WTC11 (cell line): Measurements from ENCODE around the gene RILP. TPM values are rescaled to one million over a fixed set of nuclear protein-coding genes. Genes with fewer than 3 reads are reported as not detected.
"Not testable (repeated sequence)": the region's sequence is repeated elsewhere in the genome, so short reads cannot be mapped to it uniquely, and the experiment has no call there.

Experiments used
- ATAC-seq: fragments of 200-7000 bp; cut with Tn5 transposase; 2 replicates; pipeline ENCODE4 v1.10.0; 2021; ENCODE audit warnings: mild to moderate bottlenecking, moderate library complexity
- CTCF ChIA-PET: fragments of 300-600 bp; sonication (Branson Sonifier 250); formaldehyde crosslinking; loops from one replicate; lab custom pipeline; 2021; ENCODE audit warnings: antibody characterized with exemption; lab: Charles Lee
- POLR2A ChIA-PET: fragments of 350-600 bp; sonication (Branson Sonifier 250); formaldehyde crosslinking; loops from one replicate; lab custom pipeline; 2021; ENCODE audit warnings: antibody characterized with exemption; lab: Charles Lee
- DNase-seq: peaks from one replicate; pipeline ENCODE4 v3.0.0; 2021; ENCODE audit warnings: low spot score
- H3K27ac Mint-ChIP-seq: 2 replicates; pipeline ENCODE4 v1.8.0; 2021; ENCODE audit warnings: mixed read lengths
- H3K27me3 Mint-ChIP-seq: 2 replicates; pipeline ENCODE4 v1.8.0; 2021; ENCODE audit warnings: low read depth, mild to moderate bottlenecking, moderate library complexity, mixed read lengths
- H3K36me3 Mint-ChIP-seq: 2 replicates; pipeline ENCODE4 v1.8.0; 2021; ENCODE audit warnings: mixed read lengths
- H3K4me1 Mint-ChIP-seq: 2 replicates; pipeline ENCODE4 v1.8.0; 2022; ENCODE audit warnings: mixed read lengths
- H3K4me3 Mint-ChIP-seq: 2 replicates; pipeline ENCODE4 v1.8.0; 2021; ENCODE audit warnings: mild to moderate bottlenecking, moderate library complexity, mixed read lengths
- H3K9me3 Mint-ChIP-seq: 2 replicates; pipeline ENCODE4 v1.8.0; 2021; ENCODE audit warnings: mixed read lengths
- ERG ChIP-seq: fragments of 250-450 bp; sonication (Bioruptor Pico); IDR thresholded peaks from 2 replicates; pipeline ENCODE4 v1.8.0; 2021; ENCODE audit warnings: mild to moderate bottlenecking
- FOXK1 ChIP-seq: sonication (generic); formaldehyde crosslinking; IDR thresholded peaks from 2 replicates; pipeline ENCODE4 v1.8.0; 2022; ENCODE audit warnings: mild to moderate bottlenecking, moderate library complexity, missing genetic modification reagents
- GRHL2 ChIP-seq: fragments of 250-450 bp; sonication (Bioruptor Pico); IDR thresholded peaks from 2 replicates; pipeline ENCODE4 v1.8.0; 2022; ENCODE audit warnings: mild to moderate bottlenecking, moderate library complexity; ENCODE audit not compliant: insufficient replicate concordance, severe bottlenecking
- GTF2I ChIP-seq: fragments of 250-450 bp; sonication (Bioruptor Pico); conservative IDR thresholded peaks from 2 replicates; pipeline ENCODE4 v1.4.0; 2021; ENCODE audit warnings: mild to moderate bottlenecking
- JUN ChIP-seq: sonication (generic); formaldehyde crosslinking; IDR thresholded peaks from 2 replicates; pipeline ENCODE4 v1.8.0; 2023; ENCODE audit warnings: mild to moderate bottlenecking, missing genetic modification reagents
- PREB ChIP-seq: sonication (generic); formaldehyde crosslinking; IDR thresholded peaks from 2 replicates; pipeline ENCODE4 v1.8.1; 2022; ENCODE audit warnings: mild to moderate bottlenecking, missing genetic modification reagents, moderate library complexity, borderline replicate concordance
- RELA ChIP-seq: sonication (generic); formaldehyde crosslinking; IDR thresholded peaks from 2 replicates; pipeline ENCODE4 v1.8.1; 2022; ENCODE audit warnings: missing genetic modification reagents, mild to moderate bottlenecking, borderline replicate concordance
- USF1 ChIP-seq: sonication (generic); formaldehyde crosslinking; IDR thresholded peaks from 2 replicates; pipeline ENCODE4 v1.8.0; 2022; ENCODE audit warnings: mild to moderate bottlenecking, missing genetic modification reagents
- USF2 ChIP-seq: sonication (generic); formaldehyde crosslinking; IDR thresholded peaks from 2 replicates; pipeline ENCODE4 v1.8.1; 2023; ENCODE audit warnings: mild to moderate bottlenecking, missing genetic modification reagents, moderate library complexity
- ZNF121 ChIP-seq: sonication (generic); formaldehyde crosslinking; IDR thresholded peaks from 2 replicates; pipeline ENCODE4 v1.8.0; 2023; ENCODE audit warnings: missing genetic modification reagents
- ZNF263 ChIP-seq: sonication (generic); formaldehyde crosslinking; IDR thresholded peaks from 2 replicates; pipeline ENCODE4 v1.8.1; 2022; ENCODE audit warnings: low read depth, mild to moderate bottlenecking, moderate library complexity, missing genetic modification reagents
- ZNF281 ChIP-seq: sonication (generic); formaldehyde crosslinking; IDR thresholded peaks from 2 replicates; pipeline ENCODE4 v1.8.0; 2023; ENCODE audit warnings: mild to moderate bottlenecking, missing genetic modification reagents
- ZNF416 ChIP-seq: fragments of 250-450 bp; sonication (Bioruptor Pico); IDR thresholded peaks from 2 replicates; pipeline ENCODE4 v1.9.0; 2021; ENCODE audit warnings: mild to moderate bottlenecking, inconsistent platforms
- ZNF425 ChIP-seq: fragments of 250-450 bp; sonication (Bioruptor Pico); conservative IDR thresholded peaks from 2 replicates; pipeline ENCODE4 v1.9.0; 2021; ENCODE audit warnings: mild to moderate bottlenecking
- ZNF671 ChIP-seq: fragments of 250-450 bp; sonication (Bioruptor Pico); IDR thresholded peaks from 2 replicates; pipeline ENCODE4 v1.8.0; 2021; ENCODE audit warnings: mild to moderate bottlenecking
- total RNA-seq: library from RNA; stranded (reverse); gene quantifications from 3 replicates; pipeline ENCODE4 v1.2.3, GENCODE V29; 2021

Gene RILP
- total RNA-seq, 1 experiment from 2014 or later = 11.7 TPM

GRCh38 chr17:1673041-1673785 lies 23.5 kb upstream of the RILP start (continued):
- TF ChIP-seq ZNF281 (CRISPR knock-in tag) (no peak), USF2 (CRISPR knock-in tag) (no peak), ZNF671 (CRISPR knock-in tag) (no peak), PREB (CRISPR knock-in tag) (no peak)

- DNase-seq, H3K4me3 Mint-ChIP-seq, POLR2A ChIA-PET, H3K4me1 Mint-ChIP-seq, H3K9me3 Mint-ChIP-seq, H3K27ac Mint-ChIP-seq, H3K27me3 Mint-ChIP-seq, ATAC-seq: not testable (repeated sequence)
- TF ChIP-seq ZNF121 (CRISPR knock-in tag) = 0 out of 2 replicates have a peak, but pooled peaks have one; percentile 53
- peaks cover 81% of the 10 kb centered on the region for H3K36me3 Mint-ChIP-seq
- CTCF ChIA-PET = interaction anchor here (1.7 kb wide), 1 partner anchor 15 kb away, joined by 7 read pairs; the partner anchor contains the start of gene RILP
These were observed 14.3 kb upstream of the RILP start for GRCh38 chr17:1663934-1664333.

GRCh38 chr17:1661045-1661444 lies 11.4 kb upstream of the RILP start:
- ChIA-PET POLR2A (interaction anchor here (1.2 kb wide), 1 partner anchor 12 kb away, joined by 6 read pairs; the partner anchor contains the start of gene RILP), CTCF (interaction anchor here (1.5 to 2.0 kb wide), 2 partner anchors 9 to 13 kb away, joined by 6 to 7 read pairs; no protein-coding TSS in a partner anchor)
- peaks cover 6% of the 10 kb centered on the region; the same call in 1 of the 2 replicates for H3K9me3 Mint-ChIP-seq
- ATAC-seq (no peak), DNase-seq (no peak)
- H3K4me3 Mint-ChIP-seq = no peak overlapping the region
- no peak overlapping the region for H3K27ac Mint-ChIP-seq
- no peaks in the 10 kb centered on the region for H3K27me3 Mint-ChIP-seq
- H3K4me1 Mint-ChIP-seq = no peaks in the 10 kb centered on the region
- H3K36me3 Mint-ChIP-seq = peaks cover 88% of the 10 kb centered on the region
- no peak for TF ChIP-seq GTF2I (CRISPR knock-in tag)
- no peak for TF ChIP-seq ZNF425
- no peak for TF ChIP-seq FOXK1 (CRISPR knock-in tag)
- TF ChIP-seq ZNF263 = no peak
- TF ChIP-seq PREB (CRISPR knock-in tag) = no peak
- no peak for TF ChIP-seq ZNF416 (CRISPR knock-in tag)
- TF ChIP-seq ZNF121 (CRISPR knock-in tag) = no peak
- no peak for TF ChIP-seq ZNF281 (CRISPR knock-in tag)
- TF ChIP-seq USF1 (CRISPR knock-in tag) = no peak
- no peak for TF ChIP-seq RELA
- no peak for TF ChIP-seq JUN
- TF ChIP-seq ERG (CRISPR knock-in tag) = no peak
- TF ChIP-seq GRHL2 (CRISPR knock-in tag) = no peak
